GM23338 (cell line): ENCODE data around the gene KIRREL3.

Experiments used
- EZH2 ChIP-seq: fragments of 200-600 bp; sonication (generic); IDR thresholded peaks from one replicate; pipeline ENCODE4 v1.8.0; 2017; ENCODE audit warnings: antibody characterized with exemption, mild to moderate bottlenecking, low read depth; ENCODE audit not compliant: unreplicated experiment
- TF ChIP-seq, protein P1 (sequence below), 2 experiments: fragments of 200-600 bp in 1 of 2; sonication (generic) in 1 of 2; conservative IDR thresholded peaks; 2 replicates each; pipeline versions ENCODE4 v1.5.1 to v1.6.1; 2016 to 2017; ENCODE audit warnings: antibody characterized with exemption in 2 of 2, low read depth in 2 of 2, mild to moderate bottlenecking in 2 of 2, moderate library complexity in 1 of 2
- TF ChIP-seq, protein P2 (sequence below): IDR thresholded peaks from one replicate; pipeline ENCODE4 v1.6.1; 2018; ENCODE audit warnings: antibody characterized with exemption; ENCODE audit not compliant: unreplicated experiment

DNA sequence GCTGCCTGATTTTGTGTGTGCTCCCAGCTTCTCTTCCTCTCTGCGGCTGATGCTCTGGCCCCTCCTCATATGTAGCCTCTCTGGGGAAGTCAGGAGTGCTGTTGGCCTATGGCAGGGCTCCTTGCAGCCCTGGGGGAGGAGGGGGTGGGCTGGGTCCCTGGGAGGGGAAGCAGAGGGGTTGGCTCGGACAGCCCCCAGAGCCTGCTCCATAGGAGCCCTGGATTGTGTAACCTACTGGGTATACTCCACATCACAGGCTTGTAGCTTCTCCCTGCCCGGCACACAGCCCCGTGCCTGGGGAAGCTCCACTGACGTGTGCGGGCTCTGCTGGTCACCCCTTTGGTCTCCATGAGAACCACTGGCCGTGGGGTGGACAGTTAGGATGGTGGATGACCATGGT, 531.3 kb downstream of the KIRREL3 start:
- no peak for TF ChIP-seq EZH2
- TF ChIP-seq, protein P1, sequence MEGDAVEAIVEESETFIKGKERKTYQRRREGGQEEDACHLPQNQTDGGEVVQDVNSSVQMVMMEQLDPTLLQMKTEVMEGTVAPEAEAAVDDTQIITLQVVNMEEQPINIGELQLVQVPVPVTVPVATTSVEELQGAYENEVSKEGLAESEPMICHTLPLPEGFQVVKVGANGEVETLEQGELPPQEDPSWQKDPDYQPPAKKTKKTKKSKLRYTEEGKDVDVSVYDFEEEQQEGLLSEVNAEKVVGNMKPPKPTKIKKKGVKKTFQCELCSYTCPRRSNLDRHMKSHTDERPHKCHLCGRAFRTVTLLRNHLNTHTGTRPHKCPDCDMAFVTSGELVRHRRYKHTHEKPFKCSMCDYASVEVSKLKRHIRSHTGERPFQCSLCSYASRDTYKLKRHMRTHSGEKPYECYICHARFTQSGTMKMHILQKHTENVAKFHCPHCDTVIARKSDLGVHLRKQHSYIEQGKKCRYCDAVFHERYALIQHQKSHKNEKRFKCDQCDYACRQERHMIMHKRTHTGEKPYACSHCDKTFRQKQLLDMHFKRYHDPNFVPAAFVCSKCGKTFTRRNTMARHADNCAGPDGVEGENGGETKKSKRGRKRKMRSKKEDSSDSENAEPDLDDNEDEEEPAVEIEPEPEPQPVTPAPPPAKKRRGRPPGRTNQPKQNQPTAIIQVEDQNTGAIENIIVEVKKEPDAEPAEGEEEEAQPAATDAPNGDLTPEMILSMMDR (conservative IDR thresholded peaks at IDR 0.05; ENCODE audit: low read depth in 2 of 2) = no peak
- TF ChIP-seq, protein P2, sequence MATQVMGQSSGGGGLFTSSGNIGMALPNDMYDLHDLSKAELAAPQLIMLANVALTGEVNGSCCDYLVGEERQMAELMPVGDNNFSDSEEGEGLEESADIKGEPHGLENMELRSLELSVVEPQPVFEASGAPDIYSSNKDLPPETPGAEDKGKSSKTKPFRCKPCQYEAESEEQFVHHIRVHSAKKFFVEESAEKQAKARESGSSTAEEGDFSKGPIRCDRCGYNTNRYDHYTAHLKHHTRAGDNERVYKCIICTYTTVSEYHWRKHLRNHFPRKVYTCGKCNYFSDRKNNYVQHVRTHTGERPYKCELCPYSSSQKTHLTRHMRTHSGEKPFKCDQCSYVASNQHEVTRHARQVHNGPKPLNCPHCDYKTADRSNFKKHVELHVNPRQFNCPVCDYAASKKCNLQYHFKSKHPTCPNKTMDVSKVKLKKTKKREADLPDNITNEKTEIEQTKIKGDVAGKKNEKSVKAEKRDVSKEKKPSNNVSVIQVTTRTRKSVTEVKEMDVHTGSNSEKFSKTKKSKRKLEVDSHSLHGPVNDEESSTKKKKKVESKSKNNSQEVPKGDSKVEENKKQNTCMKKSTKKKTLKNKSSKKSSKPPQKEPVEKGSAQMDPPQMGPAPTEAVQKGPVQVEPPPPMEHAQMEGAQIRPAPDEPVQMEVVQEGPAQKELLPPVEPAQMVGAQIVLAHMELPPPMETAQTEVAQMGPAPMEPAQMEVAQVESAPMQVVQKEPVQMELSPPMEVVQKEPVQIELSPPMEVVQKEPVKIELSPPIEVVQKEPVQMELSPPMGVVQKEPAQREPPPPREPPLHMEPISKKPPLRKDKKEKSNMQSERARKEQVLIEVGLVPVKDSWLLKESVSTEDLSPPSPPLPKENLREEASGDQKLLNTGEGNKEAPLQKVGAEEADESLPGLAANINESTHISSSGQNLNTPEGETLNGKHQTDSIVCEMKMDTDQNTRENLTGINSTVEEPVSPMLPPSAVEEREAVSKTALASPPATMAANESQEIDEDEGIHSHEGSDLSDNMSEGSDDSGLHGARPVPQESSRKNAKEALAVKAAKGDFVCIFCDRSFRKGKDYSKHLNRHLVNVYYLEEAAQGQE = no peak
